ENCODE data around the gene RALGPS1.

Gene RALGPS1

DNA sequence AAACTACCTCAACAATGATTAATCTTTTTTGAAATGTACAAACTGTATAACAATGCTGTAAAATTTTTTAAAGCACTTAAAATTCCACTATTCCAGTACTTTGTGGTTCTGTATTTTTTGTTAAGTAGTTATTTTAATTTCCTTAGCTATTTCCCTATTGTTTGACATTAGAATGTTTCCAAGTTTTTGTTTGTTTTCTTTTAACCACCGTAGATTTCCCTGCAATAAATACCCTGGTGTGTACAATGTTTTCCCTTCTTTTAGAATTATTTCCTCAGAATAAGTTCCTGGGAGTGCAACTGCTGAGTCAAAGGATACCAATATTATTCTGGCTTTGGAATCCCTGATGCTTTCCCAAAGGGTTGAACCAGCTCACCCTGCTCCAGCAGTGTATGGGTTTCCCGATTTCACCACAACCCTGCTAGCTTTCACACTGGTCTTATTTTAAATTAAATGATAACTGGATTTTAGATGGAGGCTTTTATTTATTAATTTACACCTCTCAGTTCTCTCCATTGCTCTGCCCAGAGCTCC, 228.4 kb downstream of the RALGPS1 start:
- TF ChIP-seq, protein P1, sequence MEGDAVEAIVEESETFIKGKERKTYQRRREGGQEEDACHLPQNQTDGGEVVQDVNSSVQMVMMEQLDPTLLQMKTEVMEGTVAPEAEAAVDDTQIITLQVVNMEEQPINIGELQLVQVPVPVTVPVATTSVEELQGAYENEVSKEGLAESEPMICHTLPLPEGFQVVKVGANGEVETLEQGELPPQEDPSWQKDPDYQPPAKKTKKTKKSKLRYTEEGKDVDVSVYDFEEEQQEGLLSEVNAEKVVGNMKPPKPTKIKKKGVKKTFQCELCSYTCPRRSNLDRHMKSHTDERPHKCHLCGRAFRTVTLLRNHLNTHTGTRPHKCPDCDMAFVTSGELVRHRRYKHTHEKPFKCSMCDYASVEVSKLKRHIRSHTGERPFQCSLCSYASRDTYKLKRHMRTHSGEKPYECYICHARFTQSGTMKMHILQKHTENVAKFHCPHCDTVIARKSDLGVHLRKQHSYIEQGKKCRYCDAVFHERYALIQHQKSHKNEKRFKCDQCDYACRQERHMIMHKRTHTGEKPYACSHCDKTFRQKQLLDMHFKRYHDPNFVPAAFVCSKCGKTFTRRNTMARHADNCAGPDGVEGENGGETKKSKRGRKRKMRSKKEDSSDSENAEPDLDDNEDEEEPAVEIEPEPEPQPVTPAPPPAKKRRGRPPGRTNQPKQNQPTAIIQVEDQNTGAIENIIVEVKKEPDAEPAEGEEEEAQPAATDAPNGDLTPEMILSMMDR (IDR thresholded peaks at IDR 0.05): no peak

DNA sequence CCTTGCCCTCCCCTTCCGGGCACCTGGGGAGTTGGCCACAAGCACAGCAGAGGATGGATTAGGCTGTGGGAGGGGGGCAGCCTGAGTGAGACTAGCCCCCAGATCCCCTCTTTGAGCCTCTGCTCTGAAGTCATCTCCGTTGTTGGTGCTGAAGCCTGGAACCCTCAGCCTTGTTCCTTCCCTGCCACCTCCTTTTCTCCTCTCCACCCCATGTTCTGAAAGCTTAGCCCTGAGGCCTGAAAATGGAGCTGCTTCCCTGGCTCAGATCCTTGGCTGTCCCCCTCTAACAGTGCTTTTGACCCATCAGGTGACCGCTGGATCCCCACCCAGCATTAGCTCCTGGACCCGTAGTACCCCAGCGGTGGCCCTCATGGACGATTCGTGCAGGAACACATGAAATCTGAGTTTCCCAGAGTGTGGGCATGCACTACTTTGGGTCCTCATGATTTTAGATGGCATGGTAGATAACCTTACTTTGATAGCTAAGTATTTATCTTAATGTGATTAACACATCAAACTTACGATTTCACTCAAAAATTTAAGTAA, 229.4 kb downstream of the RALGPS1 start:
- TF ChIP-seq, protein P1 (IDR thresholded peaks at IDR 0.05): no peak

GRCh38 chr9:127144670-127145445, 230.3 kb downstream of the RALGPS1 start:
- TF ChIP-seq, protein P1 (IDR thresholded peaks at IDR 0.05): no peak

DNA sequence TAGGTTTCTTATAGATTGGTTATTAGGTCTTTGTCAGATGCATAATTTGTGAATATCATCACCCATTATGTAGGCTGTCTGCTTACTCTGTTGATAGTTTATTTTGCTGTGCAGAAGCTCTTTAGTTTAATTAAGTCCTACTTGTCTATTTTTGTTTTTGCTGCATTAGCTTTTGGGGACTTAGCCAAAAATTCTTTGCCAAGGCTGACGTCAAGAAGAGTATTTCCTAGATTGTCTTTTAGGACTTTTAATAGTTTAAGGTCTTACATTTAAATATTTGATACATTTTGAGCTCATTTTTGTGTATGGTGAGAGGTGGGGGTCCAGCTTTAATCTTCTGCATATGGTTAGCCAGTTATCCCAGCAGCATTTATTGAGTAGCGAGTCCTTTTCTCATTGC, 232.7 kb downstream of the RALGPS1 start:
- TF ChIP-seq, protein P1 (IDR thresholded peaks at IDR 0.05): no peak

- TF ChIP-seq, protein P1 (IDR thresholded peaks at IDR 0.05): no peak
Measured at GRCh38 chr9:127148014-127148413, 233.4 kb downstream of the RALGPS1 start.

DNA sequence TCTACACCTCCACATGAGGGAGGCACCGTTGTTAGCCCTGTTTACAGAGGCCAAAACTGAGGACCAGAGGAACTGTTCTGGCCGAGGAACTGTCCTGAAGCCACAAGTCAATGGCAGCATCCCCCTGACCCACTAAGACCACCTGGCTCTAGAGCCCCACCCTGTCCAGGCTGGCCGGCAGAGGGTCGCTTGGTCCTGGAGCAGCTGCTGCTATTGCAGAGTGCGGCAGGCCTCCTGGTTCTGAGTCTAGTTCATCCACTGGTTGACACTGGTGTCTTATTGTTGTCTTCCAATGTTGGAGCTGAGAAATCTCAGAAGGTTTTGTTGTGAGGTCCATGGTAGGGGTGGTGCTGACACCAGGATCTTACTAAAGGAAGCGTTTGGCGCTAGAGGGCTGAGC, 234.4 kb downstream of the RALGPS1 start:
- TF ChIP-seq, protein P1 (IDR thresholded peaks at IDR 0.05): no peak

- TF ChIP-seq, protein P1 (IDR thresholded peaks at IDR 0.05): no peak
Measured at GRCh38 chr9:127149463-127150390, 235.1 kb downstream of the RALGPS1 start.
